Measurements from ENCODE around the gene CCDC85B.
"Not testable (repeated sequence)": the region's sequence is repeated elsewhere in the genome, so short reads cannot be mapped to it uniquely, and the experiment has no call there.

Gene CCDC85B

DNA sequence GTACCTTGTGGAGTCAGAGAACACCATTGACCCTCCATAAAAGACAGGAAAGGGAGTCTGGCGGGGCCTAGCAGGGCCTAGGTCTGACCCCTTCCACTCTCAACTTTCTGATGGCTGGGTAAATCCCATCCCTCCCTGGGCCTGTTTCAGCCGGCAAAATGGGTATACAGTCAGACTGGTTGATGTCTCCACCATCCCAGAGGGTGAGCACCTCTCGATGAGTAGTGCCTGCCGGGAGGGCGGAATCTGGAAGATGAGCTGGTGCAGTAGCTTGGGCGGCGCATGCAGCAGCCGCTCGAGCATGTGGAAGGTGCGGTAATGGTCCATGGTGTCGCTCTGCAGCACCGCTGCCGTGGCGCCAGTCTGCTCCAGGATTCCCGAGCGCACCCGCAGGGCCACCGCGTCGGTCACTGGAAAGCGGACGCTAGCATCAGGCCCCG, 2.7 kb upstream of the CCDC85B start:
- DNase-seq (ENCODE audit: low spot score) = peak; percentile 45

DNA sequence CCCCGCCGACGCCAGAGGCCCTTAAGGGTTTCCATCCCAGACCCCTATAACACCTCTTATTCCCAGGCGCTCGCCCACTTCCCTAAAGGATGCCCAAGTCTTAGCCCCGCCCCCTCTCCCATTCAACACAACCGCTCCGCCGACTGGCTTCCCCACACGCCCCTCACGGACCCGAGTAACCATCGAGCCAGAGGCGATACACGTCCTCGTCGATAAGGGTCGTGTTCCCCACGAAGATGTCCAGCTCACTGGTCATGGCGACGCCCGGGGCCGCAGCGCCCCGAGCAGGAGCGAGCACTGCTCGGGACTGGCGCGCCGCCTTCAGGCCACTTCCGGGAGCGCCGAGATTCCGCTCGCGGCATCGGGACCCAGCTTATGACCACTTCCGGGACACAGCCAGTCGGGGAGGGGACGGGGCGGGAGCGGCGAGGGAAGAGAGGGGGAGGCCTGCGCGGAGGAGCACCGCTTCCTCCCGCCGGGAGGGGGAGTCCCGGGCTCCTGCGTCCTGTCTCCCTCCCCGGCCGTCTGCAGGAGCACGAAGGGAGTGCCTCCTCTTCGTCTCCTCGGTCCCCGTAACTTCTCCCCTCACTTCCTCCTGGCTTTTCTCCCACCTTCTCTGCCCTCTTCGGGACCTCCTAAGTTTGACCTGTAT, 2.2 kb upstream of the CCDC85B start, which contains the start of gene FIBP:
FIBP (minus strand) TSS at position 309 of the 652 bp plus-strand sequence; CDS start at position 256, 53 bp downstream.
- peak; percentile 97 for DNase-seq (ENCODE audit: low spot score)

DNA sequence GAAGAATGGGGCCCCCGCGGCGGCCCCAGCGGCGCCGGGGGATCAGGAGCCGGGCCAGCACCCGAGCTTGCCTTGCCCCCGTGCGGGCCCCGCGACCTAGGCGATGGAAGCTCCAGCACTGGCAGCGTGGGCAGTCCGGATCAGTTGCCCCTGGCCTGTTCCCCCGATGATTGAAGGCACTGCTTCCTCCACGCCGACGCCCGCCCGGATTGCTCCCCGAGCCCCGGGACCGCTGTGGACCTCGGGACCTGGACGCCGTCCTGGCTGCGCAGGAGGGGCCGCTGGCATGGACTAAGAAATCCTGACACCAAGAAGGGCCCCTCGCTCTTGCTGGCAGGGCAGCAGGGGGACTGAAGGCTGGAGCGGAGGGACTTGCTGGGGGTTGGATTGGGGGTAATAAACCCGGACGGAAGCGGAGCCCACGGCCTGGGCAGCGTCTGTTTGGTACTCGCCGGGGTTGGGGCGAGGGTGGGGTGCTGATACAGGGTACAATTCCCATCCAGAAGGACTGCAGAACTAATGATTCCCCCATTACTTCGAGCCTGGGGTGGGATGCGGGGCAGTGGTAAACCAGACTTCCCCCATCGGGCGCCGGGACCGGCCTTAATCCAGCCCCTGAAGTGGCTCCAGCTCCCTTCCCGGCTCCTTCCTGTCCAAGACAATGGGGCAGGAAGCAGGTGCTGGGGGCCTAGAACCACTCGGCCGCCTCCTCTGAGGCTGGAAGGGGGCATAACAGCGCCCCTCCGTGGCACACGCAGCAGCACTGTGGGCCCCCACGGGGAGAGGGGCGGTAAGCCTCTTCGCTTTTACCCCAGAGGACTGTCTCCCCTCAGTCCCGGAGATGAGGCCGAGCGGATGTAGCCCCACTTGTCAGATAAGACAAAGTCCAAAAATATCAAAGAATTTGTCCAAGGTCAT, 1.0 kb downstream of the CCDC85B start:
- no peak for DNase-seq (ENCODE audit: low spot score)

DNA sequence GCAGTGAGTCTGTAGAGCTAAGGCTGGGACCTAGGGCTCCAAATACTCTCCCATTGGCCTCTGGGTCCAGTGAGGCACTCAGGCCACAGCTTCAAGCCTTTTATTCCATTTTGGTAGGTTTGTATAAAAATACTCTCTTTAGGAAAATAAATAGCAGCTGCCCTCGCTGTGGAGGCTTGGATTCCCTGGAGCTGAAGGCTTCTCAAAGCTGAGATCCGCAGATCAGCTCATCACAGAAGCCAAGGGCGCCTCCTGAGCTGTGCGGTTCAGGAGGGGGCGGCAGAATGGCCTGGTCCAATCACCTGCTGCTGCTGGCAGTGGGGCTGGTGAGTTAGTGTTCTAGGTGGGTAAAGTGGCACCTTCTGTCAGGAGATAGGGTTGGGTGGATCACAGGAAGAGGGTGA, 1.7 kb downstream of the CCDC85B start:
- not testable (repeated sequence) for DNase-seq (ENCODE audit: low spot score)

DNA sequence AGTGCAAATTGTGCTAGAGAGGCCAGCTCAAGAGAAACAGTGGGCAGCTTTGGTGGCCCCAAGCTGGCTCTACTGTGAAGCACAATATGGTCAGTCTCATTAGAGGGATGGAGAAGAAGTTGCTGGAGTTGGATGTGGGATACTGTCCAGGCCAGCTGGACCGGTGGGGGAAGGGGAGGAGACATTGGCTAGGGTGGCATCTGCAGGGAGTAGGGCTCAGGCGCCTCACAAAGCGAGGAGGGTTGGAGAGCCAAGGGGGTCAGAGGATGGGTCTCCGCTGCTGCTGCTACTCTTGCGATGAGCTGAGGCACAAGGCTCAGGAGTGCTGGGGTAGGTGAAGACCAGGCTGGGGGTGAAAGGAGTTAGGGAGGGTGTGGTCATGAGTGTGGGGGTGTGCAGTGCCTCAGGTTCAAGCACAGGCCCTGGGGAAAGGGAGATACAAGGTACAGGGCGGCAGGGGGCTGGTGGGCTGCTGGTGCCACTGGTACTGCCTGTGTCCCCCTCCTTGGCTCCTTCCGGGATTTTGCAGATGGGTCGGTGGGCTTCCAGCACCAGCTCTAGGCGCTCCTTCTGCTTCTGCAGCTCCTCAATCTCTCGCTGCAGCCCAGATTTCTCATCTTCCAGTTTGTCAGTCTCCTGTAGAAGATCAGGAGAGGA, 2.3 kb downstream of the CCDC85B start:
- DNase-seq (ENCODE audit: low spot score) = no peak

DNA sequence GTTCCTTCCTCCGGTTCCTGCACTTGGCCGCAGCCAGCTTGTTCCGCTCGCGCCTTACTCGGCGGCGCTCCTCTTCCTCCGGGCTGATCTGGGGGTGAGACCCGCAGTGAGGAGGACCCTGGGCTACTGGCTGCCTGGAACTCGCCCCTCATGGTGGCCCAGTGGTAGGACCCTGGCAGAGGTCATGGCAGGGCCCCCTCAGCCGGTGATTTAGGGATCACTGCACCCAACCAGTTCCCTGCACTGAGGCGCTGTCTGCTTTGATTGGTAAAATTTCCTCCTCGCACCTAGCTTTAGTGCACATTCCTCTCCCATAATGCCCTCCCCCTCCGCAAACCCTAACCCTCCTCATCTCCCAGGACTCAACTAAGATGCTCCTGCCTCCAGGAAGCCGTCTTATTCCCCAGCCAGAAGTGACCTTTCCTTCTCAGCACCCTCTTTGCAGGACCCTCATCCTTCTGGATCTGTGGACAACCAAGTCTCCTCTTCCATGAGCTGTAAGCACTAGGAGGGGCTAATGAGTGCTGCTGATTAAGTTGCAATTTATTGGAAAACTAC, 3.6 kb downstream of the CCDC85B start:
- no peak for DNase-seq (ENCODE audit: low spot score)

DNA sequence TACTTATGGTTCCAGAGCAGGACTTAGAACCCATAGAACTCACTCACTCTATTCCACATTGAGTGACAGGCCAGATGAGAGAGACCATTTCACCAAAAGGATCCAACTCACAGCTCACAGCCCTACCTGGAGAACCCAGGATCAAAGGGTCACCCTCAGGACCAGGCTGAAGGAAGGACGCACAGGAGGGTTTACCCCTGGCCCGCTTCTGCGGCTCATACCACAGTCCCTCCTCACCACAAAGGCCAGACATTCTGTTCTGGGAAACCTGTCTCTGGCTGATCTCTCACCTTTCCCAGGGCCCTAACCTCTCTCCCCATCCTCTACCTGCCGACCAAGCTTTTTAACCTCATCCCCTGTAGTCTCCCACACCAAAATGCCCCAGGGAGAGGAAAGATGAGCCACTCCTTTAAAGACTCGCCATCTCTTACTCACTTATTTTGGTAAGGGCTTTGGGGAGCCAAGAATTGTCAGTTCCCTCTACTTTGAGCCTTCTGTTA, 5.1 kb downstream of the CCDC85B start:
- DNase-seq (ENCODE audit: low spot score) = no peak

DNA sequence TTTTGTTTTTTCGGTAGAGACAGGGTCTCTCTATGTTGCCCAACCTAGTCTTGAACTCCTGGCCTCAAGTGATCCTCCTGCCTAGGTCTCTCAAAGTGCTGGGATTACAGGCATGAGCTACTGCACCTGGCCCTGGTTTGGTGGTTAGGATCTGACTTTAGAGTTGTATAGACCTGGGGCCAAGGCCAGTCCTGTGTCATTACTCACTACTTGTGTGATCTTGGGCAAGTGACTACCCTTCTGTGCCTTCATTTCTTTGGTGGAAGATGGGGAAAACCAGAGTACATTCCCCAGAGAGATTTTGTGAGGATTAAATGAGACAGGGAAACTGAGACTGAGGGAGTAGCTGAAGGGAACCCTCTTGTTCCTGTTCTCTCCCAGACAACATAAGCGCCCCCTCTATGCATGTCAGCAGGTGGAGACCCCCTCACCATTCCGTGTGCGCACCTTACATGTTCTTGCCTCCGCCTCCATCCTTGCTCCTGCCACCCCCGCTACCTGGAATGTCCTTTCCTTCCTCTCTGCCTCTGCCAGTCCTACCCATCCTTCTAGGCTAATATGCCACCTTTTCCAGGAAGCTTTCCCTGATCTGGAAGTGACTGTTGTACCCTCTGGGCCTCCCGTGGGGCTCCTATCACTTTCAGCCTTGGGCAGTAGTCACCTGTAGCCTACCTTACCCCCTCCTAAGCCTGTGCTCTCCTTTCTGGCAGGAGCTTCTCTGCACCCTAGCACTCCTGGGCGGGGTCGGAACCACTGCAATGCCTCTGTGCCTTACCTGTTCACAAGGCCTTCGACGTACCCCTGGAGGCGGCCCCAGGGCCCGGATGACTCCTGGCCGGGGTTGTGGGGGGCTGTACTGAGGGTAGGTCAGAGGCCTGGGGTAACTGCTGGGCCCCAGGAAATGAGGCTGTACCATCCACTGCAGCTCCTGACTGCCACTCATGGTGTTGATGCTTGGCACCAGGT, 5.8 kb downstream of the CCDC85B start:
- no peak for DNase-seq (ENCODE audit: low spot score)

DNA sequence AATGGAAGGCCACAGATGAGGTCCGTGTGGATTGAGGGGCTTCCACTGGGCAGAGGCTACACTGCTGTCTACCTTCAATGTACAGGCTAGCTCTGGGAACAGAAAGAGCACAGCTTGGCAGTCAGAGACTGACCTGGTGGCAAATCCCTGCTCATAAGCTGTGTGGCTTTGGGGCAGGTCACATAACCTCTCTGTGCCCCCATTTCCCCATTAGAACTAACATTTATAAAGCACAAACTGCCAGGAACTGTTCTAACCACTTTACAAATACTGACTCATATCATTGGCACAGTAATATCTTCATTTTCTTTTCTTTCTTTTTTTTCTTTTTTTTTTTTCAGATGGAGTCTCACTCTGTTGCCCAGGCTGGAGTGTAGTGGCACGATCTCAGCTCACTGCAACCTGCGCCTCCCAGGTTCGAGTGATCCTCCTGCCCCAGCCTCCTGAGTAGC, 6.6 kb downstream of the CCDC85B start:
- no peak for DNase-seq (ENCODE audit: low spot score)

DNA sequence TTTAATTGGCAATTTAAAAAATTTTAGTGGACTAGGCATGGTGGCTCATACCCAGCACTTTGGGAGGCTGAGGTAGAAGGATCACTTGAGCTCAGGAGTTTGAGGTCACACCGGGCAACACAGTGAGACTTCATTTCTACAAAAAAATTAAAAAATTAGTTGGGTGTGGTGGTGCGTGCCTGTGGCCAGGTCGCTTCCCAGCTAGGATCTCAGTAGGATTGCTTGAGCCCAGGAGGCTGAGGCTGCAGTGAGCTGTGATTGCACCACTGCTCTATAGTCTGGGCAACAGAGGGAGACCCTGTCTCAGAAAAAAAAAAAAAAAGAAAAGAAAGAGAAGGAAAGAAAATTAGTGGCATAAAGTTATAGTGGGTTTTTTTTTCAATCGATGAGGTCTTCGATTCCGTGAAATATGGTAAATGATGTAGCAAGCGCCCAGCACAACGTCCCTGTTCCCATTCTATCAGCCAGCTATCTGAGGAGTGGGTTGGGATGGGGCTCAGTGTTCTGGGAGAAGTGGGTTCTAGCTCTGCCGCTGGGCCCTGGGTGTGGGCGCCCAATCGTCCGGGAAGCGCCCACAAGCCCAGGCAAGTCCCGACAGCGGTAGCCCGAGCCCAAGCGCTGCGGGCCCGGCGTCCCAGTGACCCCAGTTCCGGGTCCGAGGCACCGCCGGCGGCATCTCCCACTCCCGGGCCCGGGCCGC, 8.3 kb downstream of the CCDC85B start:
- no peak for DNase-seq (ENCODE audit: low spot score)

DNA sequence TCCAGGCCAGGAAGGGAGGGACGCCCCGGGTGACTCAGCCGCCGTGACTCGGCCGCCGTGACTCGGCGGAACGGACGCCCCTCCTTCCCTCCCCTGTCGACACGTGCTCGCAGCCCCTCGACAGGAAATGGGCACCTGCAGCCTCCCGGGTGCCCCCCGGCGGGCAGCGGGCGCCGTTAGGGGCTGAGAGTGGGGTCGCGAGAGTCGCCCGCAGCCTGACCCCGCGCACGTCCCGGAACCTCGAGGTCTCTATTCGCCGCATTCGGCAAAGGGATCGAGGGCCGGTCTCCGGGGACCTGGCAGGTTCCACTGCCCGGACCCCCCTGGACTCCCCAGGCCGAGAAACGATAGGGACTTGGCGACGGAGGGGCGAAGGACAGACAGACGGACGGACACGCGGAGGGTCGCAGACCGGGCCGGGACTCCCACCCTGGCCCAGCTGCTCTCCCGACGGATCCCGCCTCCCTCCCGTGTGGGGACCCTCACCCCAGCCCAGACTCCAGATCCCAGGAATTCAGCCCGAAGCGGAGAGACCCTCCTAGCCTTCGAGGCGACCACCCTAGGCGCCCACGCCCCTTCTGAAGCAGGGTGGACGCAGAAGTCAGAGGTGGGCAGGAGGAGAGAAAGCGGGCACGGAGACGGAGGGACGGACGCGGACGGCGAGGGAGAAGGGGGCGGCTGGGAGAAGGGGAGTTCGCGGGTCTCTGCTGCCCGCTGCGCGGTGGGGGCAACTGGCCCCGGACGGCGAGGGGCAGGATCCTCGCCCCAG, 9.1 kb downstream of the CCDC85B start:
- DNase-seq (ENCODE audit: low spot score) = peak; percentile 77

DNA sequence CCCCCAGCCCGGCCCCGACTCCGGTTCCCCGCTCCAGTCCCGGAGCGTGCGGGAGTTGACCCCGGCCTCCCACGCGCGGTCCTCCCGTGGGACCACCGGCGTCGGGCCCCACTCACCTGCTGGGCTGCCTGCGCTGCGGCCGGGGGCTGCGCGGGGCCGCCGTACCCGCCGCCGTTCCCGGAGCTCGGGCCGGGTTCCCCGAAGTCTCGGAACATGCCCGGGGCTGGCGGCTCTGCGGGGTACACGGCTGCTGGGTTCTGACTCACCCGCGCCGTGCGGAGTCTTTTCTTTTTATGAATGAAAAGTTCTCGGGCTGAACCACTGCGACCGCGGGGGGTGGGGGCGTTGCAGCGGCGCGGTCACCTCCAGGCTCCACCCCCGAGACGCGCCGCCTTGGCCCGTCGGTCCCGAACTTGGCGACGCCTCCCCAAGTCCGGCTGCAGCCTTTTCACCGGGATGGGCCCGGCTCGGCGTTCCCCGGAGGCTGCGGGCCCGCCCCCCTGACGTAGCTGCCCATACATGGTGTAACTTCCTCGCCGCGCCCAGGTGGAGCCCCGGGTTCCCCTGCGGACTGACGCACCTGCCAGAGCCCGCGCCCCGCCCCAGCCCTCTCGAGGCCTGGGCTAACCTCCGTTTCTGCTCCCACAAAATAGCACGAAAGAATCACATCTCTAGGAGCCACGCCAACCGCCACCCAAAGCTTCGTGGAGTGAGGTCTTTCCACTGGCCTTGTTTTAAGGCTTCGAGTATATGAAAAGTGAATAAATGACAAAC, 9.8 kb downstream of the CCDC85B start, which contains the start of gene FOSL1:
FOSL1 (minus strand) TSS at position 264 of the 774 bp plus-strand sequence; CDS start at position 215, 49 bp downstream.
- peak; percentile 94 for DNase-seq (ENCODE audit: low spot score)

DNA sequence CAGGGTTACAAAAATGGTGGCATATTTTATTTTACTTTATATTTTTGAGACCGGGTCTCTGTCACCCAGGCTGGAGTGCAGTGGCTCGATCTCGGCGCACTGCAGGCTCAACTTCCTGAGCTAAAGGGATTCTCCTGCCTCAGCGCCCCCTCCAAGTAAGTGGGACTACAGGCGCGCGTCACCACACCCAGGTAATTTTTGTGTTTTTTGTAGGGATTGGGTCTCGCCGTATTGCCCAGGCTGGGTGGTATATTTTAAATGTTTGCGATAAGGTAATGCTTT, 10.4 kb downstream of the CCDC85B start:
- DNase-seq (ENCODE audit: low spot score) = no peak

DNA sequence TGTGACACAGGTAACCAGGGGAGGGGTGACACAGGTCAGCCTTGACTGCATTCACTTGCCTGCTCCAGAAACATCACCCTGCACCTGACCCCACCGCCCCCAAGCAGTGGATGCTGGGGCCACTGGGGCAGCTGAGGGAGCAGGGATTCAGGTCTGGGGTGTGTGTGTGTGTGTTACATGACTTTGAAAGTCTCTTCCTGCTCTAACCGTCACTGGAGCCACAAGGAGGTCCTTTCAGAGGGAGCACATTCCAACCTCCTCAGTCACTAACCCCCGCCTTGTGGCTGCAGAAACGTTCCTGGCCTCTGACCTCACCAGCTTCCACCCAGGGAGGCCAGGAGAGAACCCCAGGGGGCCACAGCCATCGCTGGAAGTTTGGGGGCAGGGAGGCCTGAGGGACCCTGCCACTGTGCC, 12.6 kb downstream of the CCDC85B start:
- DNase-seq (ENCODE audit: low spot score) = peak; percentile 91

DNA sequence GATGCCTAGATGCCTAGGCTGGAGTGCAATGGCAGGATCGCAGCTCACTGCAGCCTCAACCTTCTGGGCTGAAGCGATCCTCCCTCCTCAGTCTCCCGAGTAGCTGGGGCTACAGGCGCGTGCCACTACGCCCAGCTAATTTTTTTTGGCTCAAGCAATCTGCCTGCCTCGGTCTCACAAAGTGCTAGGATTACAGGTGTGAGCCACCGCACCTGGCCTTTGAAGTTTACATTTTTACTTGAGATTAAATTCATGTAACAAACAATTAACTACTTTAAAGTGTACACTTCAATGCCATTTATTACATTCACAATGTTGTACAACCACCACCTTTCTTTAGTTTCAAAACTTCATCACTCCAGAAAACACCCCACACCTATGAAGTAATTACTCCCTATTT, 13.2 kb downstream of the CCDC85B start:
- no peak for DNase-seq (ENCODE audit: low spot score)

DNA sequence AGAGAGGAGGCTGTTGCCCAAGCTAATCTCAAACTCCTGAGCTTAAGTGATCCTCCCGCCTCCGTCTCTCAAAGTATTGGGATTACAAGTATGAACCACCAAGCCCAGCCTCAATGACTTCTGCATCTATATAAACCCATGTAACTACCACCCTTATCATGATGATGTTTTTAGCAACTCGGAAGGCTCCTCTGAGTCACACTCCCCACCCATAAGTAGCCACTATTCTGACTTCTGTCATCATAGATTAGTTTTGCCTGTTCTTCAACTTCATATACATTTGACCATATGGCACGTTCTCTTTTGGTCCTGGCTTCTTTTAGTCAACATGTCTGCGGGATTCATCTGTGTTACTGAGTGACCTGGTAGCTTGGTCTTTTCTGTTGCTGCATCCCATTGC, 16.1 kb downstream of the CCDC85B start:
- DNase-seq (ENCODE audit: low spot score) = no peak

DNA sequence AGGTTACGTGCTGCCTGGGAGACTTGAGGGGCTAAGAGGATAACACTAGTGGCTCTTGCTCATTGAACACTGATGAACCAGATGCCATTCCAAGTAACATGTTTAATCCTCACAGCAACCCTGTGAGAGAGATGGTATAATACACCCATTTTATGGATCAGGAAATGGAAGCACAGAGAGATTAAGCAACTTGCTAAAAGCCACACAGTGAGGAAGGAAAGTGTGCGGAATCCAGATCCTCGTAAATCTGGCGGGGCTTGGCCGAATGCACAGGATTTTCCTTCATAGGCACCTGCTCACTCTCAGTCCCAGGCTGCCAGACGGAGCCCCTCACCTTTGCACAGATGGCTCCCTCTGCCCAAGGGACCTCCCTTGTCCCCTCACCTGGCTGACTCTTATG, 17.4 kb downstream of the CCDC85B start:
- no peak for DNase-seq (ENCODE audit: low spot score)

DNA sequence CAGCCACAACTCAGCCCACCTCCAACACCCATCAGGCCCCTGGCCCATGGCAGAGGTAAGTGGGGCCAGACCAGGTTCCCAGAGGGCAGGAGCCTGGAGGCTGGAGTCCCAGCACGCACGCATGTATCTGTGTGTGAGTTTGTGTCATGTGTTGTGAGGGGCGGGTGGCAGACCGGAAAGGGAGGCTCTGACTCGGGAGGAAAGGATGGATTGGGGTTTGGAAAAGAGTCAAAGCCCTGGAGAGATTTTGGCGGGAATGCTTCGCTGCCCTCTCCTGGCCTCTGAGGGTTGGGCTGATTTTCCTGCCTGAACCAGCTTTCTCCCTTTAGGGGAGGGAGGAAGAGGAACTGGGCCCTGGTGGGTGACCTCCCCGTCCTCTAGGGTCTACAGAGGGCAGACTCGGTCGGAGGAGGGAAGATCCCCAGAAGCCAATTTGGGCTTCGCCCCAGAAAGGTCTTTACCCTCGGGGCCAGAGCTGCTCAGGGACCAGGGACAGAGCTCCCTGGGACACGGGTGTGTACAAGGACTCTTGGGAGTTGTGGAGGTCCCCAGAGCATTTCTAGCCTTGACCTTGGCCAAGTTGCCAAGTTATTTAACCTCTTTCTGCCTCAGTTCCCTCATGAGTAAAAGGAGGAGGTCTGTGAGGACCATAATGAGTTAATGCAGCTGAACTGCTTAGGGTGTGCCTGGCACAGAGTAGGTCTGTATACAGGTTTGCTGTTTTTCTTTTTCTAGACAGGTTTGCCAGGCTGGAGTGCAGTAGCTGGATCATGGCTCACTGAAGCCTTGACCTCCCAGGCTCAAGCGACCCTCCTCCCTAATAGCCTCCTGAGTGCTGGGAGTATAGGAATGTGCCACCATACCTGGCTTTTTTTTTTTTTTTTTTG, 21.5 kb downstream of the CCDC85B start:
- DNase-seq (ENCODE audit: low spot score) = peak; percentile 93
